Measurements from ENCODE around the gene RPRD1B.
"Not testable (repeated sequence)": the region's sequence is repeated elsewhere in the genome, so short reads cannot be mapped to it uniquely, and the experiment has no call there.

The RPRD1B gene

DNA sequence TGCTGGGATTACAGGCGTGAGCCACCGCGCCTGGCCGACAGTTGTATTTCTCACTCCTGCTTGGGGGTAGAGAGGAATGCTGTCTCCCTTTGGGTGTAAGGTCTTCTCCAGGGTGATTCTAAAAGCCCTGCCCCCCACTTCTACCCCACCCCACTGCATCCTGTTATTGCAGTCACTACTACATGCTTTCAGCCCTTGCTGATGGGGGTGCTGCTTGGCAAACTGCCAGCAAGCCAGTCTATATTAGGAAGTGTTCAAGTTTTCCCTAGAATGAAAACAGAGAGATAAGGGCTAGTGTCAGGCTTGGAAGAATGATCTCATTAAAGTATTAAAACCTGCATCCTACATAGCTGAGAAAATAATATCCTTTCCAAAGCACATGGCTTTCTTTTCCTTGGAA is 31.6 kb upstream of the RPRD1B start:
- no peak for DNase-seq (ENCODE audit: low read depth)
- no peak overlapping the region for H3K4me3 ChIP-seq (ENCODE audit: control insufficient read depth, low read depth, low read length)
- no peak for TF ChIP-seq CTCF (IDR thresholded peaks at IDR 0.05; ENCODE audit: control insufficient read depth, insufficient read depth, low read depth, low read length, missing control alignments)

DNA sequence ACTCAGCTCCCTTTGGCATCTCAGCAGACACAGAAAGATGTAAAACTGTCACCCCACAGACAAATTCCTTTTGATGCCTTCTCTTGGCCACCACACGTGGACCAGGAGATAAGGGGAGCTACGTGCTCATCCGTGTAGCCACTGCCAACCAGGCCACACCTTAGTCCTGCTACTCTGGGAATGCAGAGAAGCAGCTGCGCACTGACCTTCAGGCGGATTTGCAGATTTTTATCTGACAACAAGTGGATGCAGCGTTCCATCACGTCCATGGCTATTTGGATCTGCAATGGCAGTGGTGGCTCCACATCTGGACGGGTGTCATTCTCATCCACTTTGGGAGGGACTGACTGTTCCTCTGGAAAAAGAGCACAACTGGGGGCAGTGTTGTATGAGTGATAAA is 31.1 kb upstream of the RPRD1B start:
- TF ChIP-seq CTCF (IDR thresholded peaks at IDR 0.05; ENCODE audit: control insufficient read depth, insufficient read depth, low read depth, low read length, missing control alignments), result no peak
- no peak for DNase-seq (ENCODE audit: low read depth)
- no peak overlapping the region for H3K4me3 ChIP-seq (ENCODE audit: control insufficient read depth, low read depth, low read length)

DNA sequence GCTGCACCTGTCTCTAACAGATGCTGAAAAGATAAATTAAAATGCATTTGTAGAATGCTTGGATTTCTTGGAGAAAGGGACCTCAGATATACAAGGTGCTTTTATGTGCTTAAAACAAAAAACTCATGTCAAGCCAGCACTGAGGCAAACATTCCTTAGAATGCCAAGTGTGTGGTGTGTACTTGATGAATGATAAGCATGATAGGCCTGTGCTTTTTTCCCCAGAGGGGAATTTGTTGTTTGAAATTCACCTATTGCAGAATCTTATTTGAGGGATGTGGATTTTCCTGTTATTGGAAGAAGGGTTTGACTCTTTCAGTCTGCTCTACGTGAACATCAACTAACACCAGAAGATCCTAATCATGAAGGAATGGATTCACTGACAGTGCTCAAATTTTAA is 29.1 kb upstream of the RPRD1B start:
- no peak for DNase-seq (ENCODE audit: low read depth)
- H3K4me3 ChIP-seq (ENCODE audit: control insufficient read depth, low read depth, low read length), result no peak overlapping the region
- no peak for TF ChIP-seq CTCF (IDR thresholded peaks at IDR 0.05; ENCODE audit: control insufficient read depth, insufficient read depth, low read depth, low read length, missing control alignments)

GRCh38 chr20:38005903-38006302 is 27.6 kb upstream of the RPRD1B start:
- no peak for TF ChIP-seq CTCF (IDR thresholded peaks at IDR 0.05; ENCODE audit: control insufficient read depth, insufficient read depth, low read depth, low read length, missing control alignments)
- no peak for DNase-seq (ENCODE audit: low read depth)
- no peak overlapping the region for H3K4me3 ChIP-seq (ENCODE audit: control insufficient read depth, low read depth, low read length)

DNA sequence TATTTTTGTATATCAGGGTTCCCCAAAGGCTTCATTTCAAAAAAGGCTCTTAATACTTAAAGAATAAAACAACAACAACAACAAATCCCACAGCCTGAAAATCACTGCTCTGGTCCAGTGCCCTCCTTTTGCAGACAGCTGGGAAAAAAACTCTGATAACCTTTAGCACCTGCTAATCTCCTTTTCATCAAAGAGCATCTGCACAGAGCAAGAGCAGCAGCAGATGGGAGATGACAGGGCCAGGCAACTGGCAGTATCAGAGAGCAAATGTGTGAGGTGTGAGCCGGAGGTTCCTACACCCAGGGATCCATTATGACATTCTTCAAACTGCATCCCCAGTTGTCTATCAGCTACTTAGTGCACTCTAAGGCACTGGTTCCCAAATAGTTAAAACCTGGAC is 26.0 kb upstream of the RPRD1B start:
- DNase-seq (ENCODE audit: low read depth), result no peak
- H3K4me3 ChIP-seq (ENCODE audit: control insufficient read depth, low read depth, low read length), result no peak overlapping the region
- TF ChIP-seq CTCF (IDR thresholded peaks at IDR 0.05; ENCODE audit: control insufficient read depth, insufficient read depth, low read depth, low read length, missing control alignments), result no peak

- DNase-seq (ENCODE audit: low read depth), result no peak
- no peak for TF ChIP-seq CTCF (IDR thresholded peaks at IDR 0.05; ENCODE audit: control insufficient read depth, insufficient read depth, low read depth, low read length, missing control alignments)
Observed at GRCh38 chr20:38008233-38008944, 25.2 kb upstream of the RPRD1B start.

GRCh38 chr20:38009416-38009815 is 24.1 kb upstream of the RPRD1B start:
- H3K4me3 ChIP-seq (ENCODE audit: control insufficient read depth, low read depth, low read length); DNase-seq (ENCODE audit: low read depth): not testable (repeated sequence)

More at GRCh38 chr20:38008233-38008944, 25.2 kb upstream of the RPRD1B start:
- no peak overlapping the region for H3K4me3 ChIP-seq (ENCODE audit: control insufficient read depth, low read depth, low read length)

Data from AG09309 (cell line).